HEK293 (cell line): Measurements from ENCODE around the gene NARF.

Experiments
- GLIS1 ChIP-seq: fragments of 450-650 bp; formaldehyde crosslinking; IDR thresholded peaks from 2 replicates; pipeline ENCODE4 v1.5.1; 2016; ENCODE audit warnings: missing biosample characterization, missing genetic modification characterization
- HIC1 ChIP-seq: fragments of 450-650 bp; formaldehyde crosslinking; IDR thresholded peaks from 2 replicates; pipeline ENCODE4 v1.5.1; 2016; ENCODE audit warnings: missing biosample characterization, missing genetic modification characterization
- HOXD13 ChIP-seq: sonication (generic); formaldehyde crosslinking; IDR thresholded peaks from 2 replicates; pipeline ENCODE4 v1.8.0; 2022; ENCODE audit warnings: missing genetic modification reagents, borderline replicate concordance
- KLF10 ChIP-seq: fragments of 450-650 bp; IDR thresholded peaks from 2 replicates; pipeline ENCODE4 v1.5.1; 2018; ENCODE audit warnings: missing biosample characterization, mild to moderate bottlenecking, missing genetic modification characterization
- PRDM2 ChIP-seq: fragments of 450-650 bp; formaldehyde crosslinking; IDR thresholded peaks from 2 replicates; pipeline ENCODE4 v1.5.1; 2016; ENCODE audit warnings: missing biosample characterization, missing genetic modification characterization, borderline replicate concordance
- SCRT1 ChIP-seq: fragments of 450-650 bp; formaldehyde crosslinking; IDR thresholded peaks from 2 replicates; pipeline ENCODE4 v1.5.1; 2016; ENCODE audit warnings: missing biosample characterization, missing genetic modification characterization, borderline replicate concordance
- ZBTB10 ChIP-seq: fragments of 450-650 bp; formaldehyde crosslinking; IDR thresholded peaks from 2 replicates; pipeline ENCODE4 v1.5.1; 2016; ENCODE audit warnings: missing biosample characterization, missing genetic modification characterization
- ZBTB49 ChIP-seq: fragments of 450-650 bp; formaldehyde crosslinking; IDR thresholded peaks from 2 replicates; pipeline ENCODE4 v1.5.1; 2016; ENCODE audit warnings: missing biosample characterization, missing genetic modification characterization, low read depth
- ZFP37 ChIP-seq: fragments of 450-650 bp; formaldehyde crosslinking; IDR thresholded peaks from 2 replicates; pipeline ENCODE4 v1.5.1; 2016; ENCODE audit warnings: missing biosample characterization, missing genetic modification characterization
- ZFP69B ChIP-seq: fragments of 450-650 bp; formaldehyde crosslinking; IDR thresholded peaks from 2 replicates; pipeline ENCODE4 v1.5.1; 2016; ENCODE audit warnings: missing biosample characterization, missing genetic modification characterization
- ZNF133 ChIP-seq: fragments of 450-650 bp; formaldehyde crosslinking; IDR thresholded peaks from 2 replicates; pipeline ENCODE4 v1.5.1; 2016; ENCODE audit warnings: missing biosample characterization, missing genetic modification characterization
- ZNF19 ChIP-seq: fragments of 450-650 bp; formaldehyde crosslinking; IDR thresholded peaks from 2 replicates; pipeline ENCODE4; 2016; ENCODE audit warnings: missing biosample characterization, missing genetic modification characterization, low read depth
- ZNF2 ChIP-seq: fragments of 450-650 bp; formaldehyde crosslinking; IDR thresholded peaks from 2 replicates; pipeline ENCODE4 v1.5.1; 2016; ENCODE audit warnings: missing biosample characterization, missing genetic modification characterization
- ZNF37A ChIP-seq: fragments of 450-650 bp; IDR thresholded peaks from 2 replicates; pipeline ENCODE4 v1.5.1; 2018; ENCODE audit warnings: missing biosample characterization, missing genetic modification characterization
- ZNF473 ChIP-seq: fragments of 450-650 bp; formaldehyde crosslinking; IDR thresholded peaks from 2 replicates; pipeline ENCODE4 v1.5.1; 2017; ENCODE audit warnings: missing biosample characterization, missing genetic modification characterization
- ZNF501 ChIP-seq: fragments of 450-650 bp; formaldehyde crosslinking; IDR thresholded peaks from 2 replicates; pipeline ENCODE4 v1.5.1; 2016; ENCODE audit warnings: missing biosample characterization, missing genetic modification characterization
- ZNF654 ChIP-seq: fragments of 450-650 bp; formaldehyde crosslinking; IDR thresholded peaks from 2 replicates; pipeline ENCODE4 v1.5.1; 2016; ENCODE audit warnings: low read depth, missing biosample characterization, missing genetic modification characterization
- ZNF747 ChIP-seq: fragments of 450-650 bp; formaldehyde crosslinking; IDR thresholded peaks from 2 replicates; pipeline ENCODE4 v1.5.1; 2016; ENCODE audit warnings: missing biosample characterization, missing genetic modification characterization
- ZNF791 ChIP-seq: fragments of 450-650 bp; formaldehyde crosslinking; IDR thresholded peaks from 2 replicates; pipeline ENCODE4 v1.5.1; 2016; ENCODE audit warnings: missing biosample characterization, missing genetic modification characterization
- ZXDB ChIP-seq: fragments of 450-650 bp; formaldehyde crosslinking; IDR thresholded peaks from 2 replicates; pipeline ENCODE4 v1.5.1; 2016; ENCODE audit warnings: missing biosample characterization, missing genetic modification characterization
- TF ChIP-seq, protein P1 (sequence below): fragments of 450-650 bp; formaldehyde crosslinking; optimal IDR thresholded peaks from 2 replicates; pipeline ENCODE3; 2016; ENCODE audit warnings: missing biosample characterization, mild to moderate bottlenecking, missing genetic modification characterization
- TF ChIP-seq, protein P2 (sequence below): fragments of 450-650 bp; formaldehyde crosslinking; IDR thresholded peaks from 2 replicates; pipeline ENCODE4 v1.5.1; 2016; ENCODE audit warnings: missing biosample characterization, missing genetic modification characterization

NARF gene

GRCh38 chr17:82496529-82497434 lies 38.2 kb downstream of the NARF start (continued):
- TF ChIP-seq ZNF654 (tag by site-specific recombination) = no peak
- TF ChIP-seq ZNF19 (tag by site-specific recombination) = no peak
- no peak for TF ChIP-seq ZXDB
- no peak for TF ChIP-seq ZNF2 (tag by site-specific recombination)
- TF ChIP-seq, protein P1, sequence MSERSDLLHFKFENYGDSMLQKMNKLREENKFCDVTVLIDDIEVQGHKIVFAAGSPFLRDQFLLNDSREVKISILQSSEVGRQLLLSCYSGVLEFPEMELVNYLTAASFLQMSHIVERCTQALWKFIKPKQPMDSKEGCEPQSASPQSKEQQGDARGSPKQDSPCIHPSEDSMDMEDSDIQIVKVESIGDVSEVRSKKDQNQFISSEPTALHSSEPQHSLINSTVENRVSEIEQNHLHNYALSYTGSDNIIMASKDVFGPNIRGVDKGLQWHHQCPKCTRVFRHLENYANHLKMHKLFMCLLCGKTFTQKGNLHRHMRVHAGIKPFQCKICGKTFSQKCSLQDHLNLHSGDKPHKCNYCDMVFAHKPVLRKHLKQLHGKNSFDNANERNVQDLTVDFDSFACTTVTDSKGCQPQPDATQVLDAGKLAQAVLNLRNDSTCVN (tag by site-specific recombination) = peak; percentile 89
- TF ChIP-seq ZNF747 (tag by site-specific recombination) = no peak
- TF ChIP-seq ZNF473 (tag by site-specific recombination) = no peak
- no peak for TF ChIP-seq ZNF133
- peak; percentile 93 for TF ChIP-seq GLIS1 (tag by site-specific recombination)
- TF ChIP-seq ZFP69B (tag by site-specific recombination) = no peak; the same call in 1 of the 2 replicates
- no peak for TF ChIP-seq ZBTB10 (tag by site-specific recombination)
- TF ChIP-seq KLF10 (tag by site-specific recombination) = no peak
- TF ChIP-seq ZNF501 (tag by site-specific recombination) = no peak
- TF ChIP-seq ZFP37 = no peak
- TF ChIP-seq ZBTB49 (tag by site-specific recombination) = no peak
- peak; percentile 80; the same call in 1 of the 2 replicates for TF ChIP-seq PRDM2 (tag by site-specific recombination)
- TF ChIP-seq HOXD13 (CRISPR knock-in tag) = no peak
- no peak for TF ChIP-seq ZNF791 (tag by site-specific recombination)
- TF ChIP-seq SCRT1 (tag by site-specific recombination) = peak; percentile 99
- peak; percentile 41; the same call in 1 of the 2 replicates for TF ChIP-seq HIC1 (tag by site-specific recombination)
- no peak for TF ChIP-seq ZNF37A (tag by site-specific recombination)
- TF ChIP-seq, protein P2, sequence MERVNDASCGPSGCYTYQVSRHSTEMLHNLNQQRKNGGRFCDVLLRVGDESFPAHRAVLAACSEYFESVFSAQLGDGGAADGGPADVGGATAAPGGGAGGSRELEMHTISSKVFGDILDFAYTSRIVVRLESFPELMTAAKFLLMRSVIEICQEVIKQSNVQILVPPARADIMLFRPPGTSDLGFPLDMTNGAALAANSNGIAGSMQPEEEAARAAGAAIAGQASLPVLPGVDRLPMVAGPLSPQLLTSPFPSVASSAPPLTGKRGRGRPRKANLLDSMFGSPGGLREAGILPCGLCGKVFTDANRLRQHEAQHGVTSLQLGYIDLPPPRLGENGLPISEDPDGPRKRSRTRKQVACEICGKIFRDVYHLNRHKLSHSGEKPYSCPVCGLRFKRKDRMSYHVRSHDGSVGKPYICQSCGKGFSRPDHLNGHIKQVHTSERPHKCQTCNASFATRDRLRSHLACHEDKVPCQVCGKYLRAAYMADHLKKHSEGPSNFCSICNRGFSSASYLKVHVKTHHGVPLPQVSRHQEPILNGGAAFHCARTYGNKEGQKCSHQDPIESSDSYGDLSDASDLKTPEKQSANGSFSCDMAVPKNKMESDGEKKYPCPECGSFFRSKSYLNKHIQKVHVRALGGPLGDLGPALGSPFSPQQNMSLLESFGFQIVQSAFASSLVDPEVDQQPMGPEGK (tag by site-specific recombination) = peak; percentile 6; the same call in 1 of the 2 replicates
